HCT116 (cell line): ENCODE measurements around the gene MT1G. TPM values are rescaled to one million over a fixed set of nuclear protein-coding genes. Genes with fewer than 3 reads are reported as not detected.
A peak's percentile ranks its signal among the peaks of the same experiment; 100 is the strongest.

Experiments used
- ATAC-seq: fragments of 200-7000 bp; cut with Tn5 transposase; 2 replicates; pipeline ENCODE4 v1.9.1; 2020; ENCODE audit warnings: mild to moderate bottlenecking, moderate library complexity
- BruUV-seq: library from RNA; stranded (reverse); fragments of 400-500 nt; replicated peaks from 2 replicates; lab custom pipeline; 2021; lab: Mats Ljungman, UMichigan
- CTCF ChIA-PET: fragments of 300-600 bp; sonication (Branson Sonifier 250); formaldehyde crosslinking; loops from one replicate; lab custom pipeline; 2021; ENCODE audit warnings: antibody characterized with exemption; lab: Charles Lee
- POLR2A ChIA-PET: fragments of 300-600, 350-600 bp; sonication (Branson Sonifier 250); formaldehyde crosslinking; loops from one replicate; lab custom pipeline; 2021; ENCODE audit warnings: antibody characterized with exemption; lab: Charles Lee
- RAD21 ChIA-PET, 2 experiments: fragments of 300-600 bp; sonication (Branson Sonifier 250); formaldehyde crosslinking; loops; one replicate each; lab custom pipeline; 2023; ENCODE audit warnings: low total read pairs in 2 of 2; ENCODE audit not compliant: uncharacterized antibody in 2 of 2, unreplicated experiment in 2 of 2, low non-redundant PET in 1 of 2; lab: Charles Lee
- DNase-seq: peaks from one replicate; pipeline ENCODE4 v3.0.0-alpha.2; 2010; ENCODE audit warnings: low read depth, low spot score
- H2AFZ ChIP-seq: fragments of 200-600 bp; shearing (Covaris generic), sonication (generic); 2 replicates; pipeline ENCODE4 v1.6.1; 2017; ENCODE audit warnings: low read depth, mixed run types, mixed read lengths, antibody characterized with exemption, low read length; ENCODE audit not compliant: poor library complexity, severe bottlenecking
- H3K27ac ChIP-seq: 2 replicates; pipeline ENCODE4 v1.5.1; 2012; ENCODE audit warnings: low read depth, low read length
- H3K27me3 ChIP-seq: fragments of 200-600 bp; sonication (generic); 2 replicates; pipeline ENCODE4 v1.6.1; 2016; ENCODE audit warnings: mixed run types, low read length, mixed read lengths; ENCODE audit not compliant: insufficient read depth
- H3K36me3 ChIP-seq, 2 experiments: fragments of 200-500 bp in 1 of 2; fragments of 200-600 bp in 1 of 2; sonication (Bioruptor generic) in 1 of 2; sonication (generic) in 1 of 2; 2 replicates each; pipeline versions ENCODE4 v1.5.1 to v1.6.1; 2014 to 2016; ENCODE audit warnings: low read length in 2 of 2, inconsistent platforms in 1 of 2, mixed read lengths in 1 of 2, mixed run types in 1 of 2; ENCODE audit not compliant: insufficient read depth in 2 of 2, control insufficient read depth in 1 of 2
- H3K4me1 ChIP-seq, 2 experiments: fragments of 200-600 bp in 1 of 2; sonication (generic) in 1 of 2; 2 replicates each; pipeline versions ENCODE4 v1.5.1 to v1.6.1; 2012 to 2017; ENCODE audit warnings: low read length in 2 of 2, inconsistent platforms in 1 of 2, mild to moderate bottlenecking in 1 of 2, mixed read lengths in 1 of 2, mixed run types in 1 of 2, moderate library complexity in 1 of 2; ENCODE audit not compliant: insufficient read depth in 2 of 2, control insufficient read depth in 1 of 2
- H3K4me2 ChIP-seq: fragments of 200-600 bp; sonication (generic); 2 replicates; pipeline ENCODE4 v1.6.1; 2017; ENCODE audit warnings: mixed run types, low read length, mixed read lengths
- H3K4me3 ChIP-seq, 2 experiments: fragments of 200-600 bp in 1 of 2; sonication (generic) in 1 of 2; replicated peaks in 1 of 2; 2 replicates each; pipeline ENCODE4 v1.5.1; 2011 to 2016; ENCODE audit warnings: low read length in 2 of 2, control low read depth in 1 of 2, low read depth in 1 of 2, mild to moderate bottlenecking in 1 of 2, mixed read lengths in 1 of 2, mixed run types in 1 of 2
- H3K79me2 ChIP-seq: fragments of 200-600 bp; sonication (generic); 2 replicates; pipeline ENCODE4 v1.6.1; 2017; ENCODE audit warnings: mild to moderate bottlenecking, mixed run types, low read length, moderate library complexity, mixed read lengths; ENCODE audit not compliant: insufficient read depth
- H3K9ac ChIP-seq: fragments of 200-600 bp; sonication (generic); 2 replicates; pipeline ENCODE4 v1.6.1; 2016; ENCODE audit warnings: low read length, mixed read lengths
- H3K9me2 ChIP-seq: fragments of 200-600 bp; sonication (generic), shearing (Covaris generic); 2 replicates; pipeline ENCODE4 v1.6.1; 2017; ENCODE audit warnings: mixed run types, mild to moderate bottlenecking, moderate library complexity; ENCODE audit not compliant: insufficient read depth
- H3K9me3 ChIP-seq, 2 experiments: fragments of 200-500 bp in 1 of 2; fragments of 200-600 bp in 1 of 2; sonication (Bioruptor generic) in 1 of 2; sonication (generic) in 1 of 2; 2 replicates each; pipeline ENCODE4 v1.6.1; 2014 to 2017; ENCODE audit warnings: low read length in 2 of 2, mixed read lengths in 2 of 2, inconsistent platforms in 1 of 2, low read depth in 1 of 2, mild to moderate bottlenecking in 1 of 2, mixed run types in 1 of 2, moderate library complexity in 1 of 2; ENCODE audit not compliant: control insufficient read depth in 1 of 2, insufficient read depth in 1 of 2
- H4K20me1 ChIP-seq: fragments of 200-600 bp; sonication (generic), shearing (Covaris generic); 2 replicates; pipeline ENCODE4 v1.6.1; 2017; ENCODE audit warnings: mixed run types, mild to moderate bottlenecking, moderate library complexity; ENCODE audit not compliant: insufficient read depth
- CEBPB ChIP-seq: IDR thresholded peaks from 2 replicates; pipeline ENCODE4 v1.6.1; 2012; ENCODE audit warnings: low read depth
- EGR1 ChIP-seq: IDR thresholded peaks from 2 replicates; pipeline ENCODE4 v1.6.1; 2012; ENCODE audit warnings: low read depth
- EZH2 ChIP-seq: fragments of 200-600 bp; sonication (generic); IDR thresholded peaks from 2 replicates; pipeline ENCODE4 v1.6.1; 2017; ENCODE audit warnings: antibody characterized with exemption, mixed run types
- JUND ChIP-seq: IDR thresholded peaks from 2 replicates; pipeline ENCODE4 v1.6.1; 2012
- POLR2A ChIP-seq: IDR thresholded peaks from 2 replicates; pipeline ENCODE4 v1.7.0; 2011; ENCODE audit warnings: borderline replicate concordance; ENCODE audit not compliant: insufficient read depth, insufficient read length; ENCODE audit errors: extremely low read depth
- POLR2AphosphoS5 ChIP-seq: IDR thresholded peaks from 2 replicates; pipeline ENCODE4 v1.6.1; 2011; ENCODE audit warnings: mild to moderate bottlenecking, low read depth, low read length, moderate library complexity
- RAD21 ChIP-seq: IDR thresholded peaks from 2 replicates; pipeline ENCODE4 v1.6.1; 2012; ENCODE audit warnings: low read depth, mild to moderate bottlenecking
- SIN3A ChIP-seq: IDR thresholded peaks from 2 replicates; pipeline ENCODE4 v1.6.1; 2012; ENCODE audit warnings: low read depth
- SP1 ChIP-seq: IDR thresholded peaks from 2 replicates; pipeline ENCODE4 v1.6.1; 2012; ENCODE audit warnings: low read depth
- TCF7L2 ChIP-seq: IDR thresholded peaks from 2 replicates; pipeline ENCODE4 v1.7.0; 2011; ENCODE audit warnings: borderline replicate concordance, inconsistent platforms; ENCODE audit not compliant: insufficient read depth, insufficient read length; ENCODE audit errors: extremely low read depth
- YY1 ChIP-seq: IDR thresholded peaks from 2 replicates; pipeline ENCODE4 v1.6.1; 2011; ENCODE audit warnings: low read length, low read depth, moderate library complexity, mild to moderate bottlenecking; ENCODE audit not compliant: insufficient replicate concordance; ENCODE audit errors: extremely low read depth
- ZFX ChIP-seq: fragments of 450-650 bp; IDR thresholded peaks from 2 replicates; pipeline ENCODE4 v1.6.1; 2017
- intact Hi-C: fragments of 100-400 bp; cut with micrococcal nuclease; formaldehyde crosslinking; loops from 2 replicates; pipeline ENCODE4 v1.10.0; 2022
- total RNA-seq: library from RNA; stranded (reverse); gene quantifications from one replicate; pipeline ENCODE4 v1.2.1, GENCODE V29; 2021; ENCODE audit not compliant: unreplicated experiment
- TF ChIP-seq, protein P1 (sequence below): IDR thresholded peaks from 2 replicates; pipeline ENCODE4 v1.6.1; 2012
- TF ChIP-seq, protein P2 (sequence below): IDR thresholded peaks from 2 replicates; pipeline ENCODE4 v1.6.1; 2012
- TF ChIP-seq, protein P3 (sequence below): IDR thresholded peaks from 2 replicates; pipeline ENCODE4 v1.6.1; 2012; ENCODE audit warnings: low read depth

The MT1G gene
- total RNA-seq, 1 experiment from 2014 or later: 1.2 TPM

DNA sequence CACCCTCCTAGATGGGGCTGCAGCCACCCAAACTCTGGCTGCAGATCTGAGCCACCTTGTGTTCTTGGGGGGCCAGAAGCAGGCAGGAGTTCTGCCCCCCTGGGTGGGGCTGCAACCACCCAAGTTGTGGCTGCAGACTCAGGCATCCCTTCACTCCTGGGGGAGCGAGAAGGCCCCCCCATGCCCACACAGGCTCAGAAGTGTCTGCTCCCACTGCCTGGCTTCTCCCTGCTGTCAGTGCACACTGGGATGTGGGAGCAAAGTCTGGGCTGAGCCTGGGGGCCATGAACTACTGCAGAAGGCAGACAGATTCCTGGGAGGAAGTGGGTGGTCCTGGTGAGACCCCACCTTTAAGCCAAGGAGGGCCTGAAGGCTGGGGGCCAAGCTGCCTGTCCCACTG is 27.4 kb upstream of the MT1G start:
- H3K9ac ChIP-seq: no peak overlapping the region
- TF ChIP-seq EZH2: no peak
- TF ChIP-seq RAD21: no peak
- TF ChIP-seq YY1: no peak
- no peak for TF ChIP-seq CEBPB
- no peak for TF ChIP-seq SIN3A
- TF ChIP-seq POLR2AphosphoS5: no peak
- TF ChIP-seq EGR1: no peak
- no peak for TF ChIP-seq POLR2A
- no peak for TF ChIP-seq SP1
- H3K4me3 ChIP-seq: no peak overlapping the region
- ChIA-PET RAD21 (no interaction called here), CTCF (interaction anchor here (0.6 kb wide), 1 partner anchor 83 kb away, joined by 3 read pairs; no protein-coding TSS in a partner anchor), POLR2A (interaction anchor here (1.0 kb wide), 1 partner anchor 87 kb away, joined by 3 read pairs; the partner anchor contains the start of gene MT2A)
- H3K36me3 ChIP-seq: no peaks in the 10 kb centered on the region
- no peak overlapping the region for H2AFZ ChIP-seq
- no peaks in the 10 kb centered on the region for H3K9me2 ChIP-seq
- no peaks in the 10 kb centered on the region for H4K20me1 ChIP-seq
- no peaks in the 10 kb centered on the region for H3K9me3 ChIP-seq
- H3K27me3 ChIP-seq: no peaks in the 10 kb centered on the region
- H3K79me2 ChIP-seq: no peaks in the 10 kb centered on the region
- BruUV-seq: no TSS peak
- H3K4me2 ChIP-seq: no peak overlapping the region
- intact Hi-C loops: no loop called here
- peaks cover 14 to 23% of the 10 kb centered on the region in 2 experiments for H3K4me1 ChIP-seq
- ATAC-seq (no peak), DNase-seq (no peak)
- no peak overlapping the region for H3K27ac ChIP-seq

DNA sequence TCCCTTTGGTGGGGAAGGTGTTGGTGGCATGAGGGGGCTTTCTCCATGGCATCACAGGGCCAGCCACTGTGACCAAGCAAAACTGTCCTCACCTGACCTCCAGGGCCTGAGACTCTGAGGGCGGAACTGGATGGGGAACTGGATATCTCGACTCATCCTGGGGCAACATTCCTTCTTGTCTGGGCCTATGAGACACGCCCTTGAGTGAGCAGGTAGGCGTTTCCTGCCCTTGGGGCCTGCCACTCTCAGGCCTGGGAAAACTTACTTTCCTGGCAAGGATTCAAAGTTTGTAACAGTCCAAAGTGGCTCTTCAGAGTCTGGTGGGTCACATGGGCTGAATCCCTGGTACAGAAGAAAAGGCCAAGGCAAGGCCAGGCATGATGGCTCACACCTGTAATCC is 24.0 kb upstream of the MT1G start:
- Histone ChIP-seq H3K27me3 (no peaks in the 10 kb centered on the region), H3K27ac (0 out of 2 replicates have a peak overlapping the region, but pooled peaks have one; percentile 25), H3K4me2 (peak overlapping the region; percentile 50), H3K9ac (0 out of 2 replicates have a peak overlapping the region, but pooled peaks have one; percentile 10), H3K36me3 (no peaks in the 10 kb centered on the region), H3K4me3 (peak overlapping the region in 1 of 2 experiments; percentile 9; a peak in 1 of 4 replicates), H3K9me2 (no peaks in the 10 kb centered on the region), H3K79me2 (no peaks in the 10 kb centered on the region), H3K4me1 (peaks cover 19 to 36% of the 10 kb centered on the region in 2 experiments), H2AFZ (peak overlapping the region; percentile 65), H3K9me3 (no peaks in the 10 kb centered on the region), H4K20me1 (no peaks in the 10 kb centered on the region)
- CTCF ChIA-PET: interaction anchor here (1.3 kb wide), 1 partner anchor 10 kb away, joined by 7 read pairs; no protein-coding TSS in a partner anchor
- peak; percentile 66 for DNase-seq
- RAD21 ChIA-PET: no interaction called here
- POLR2A ChIA-PET: interaction anchor here (0.9 kb wide), 1 partner anchor 10 kb away, joined by 3 read pairs; the partner anchor contains the start of gene MT1X
- intact Hi-C loops: no loop called here
- peak; percentile 92 for ATAC-seq
- no TSS peak for BruUV-seq
- TF ChIP-seq ZFX: no peak
- TF ChIP-seq EGR1: no peak
- TF ChIP-seq POLR2AphosphoS5: peak; percentile 37; the same call in 1 of the 2 replicates
- TF ChIP-seq, protein P1, sequence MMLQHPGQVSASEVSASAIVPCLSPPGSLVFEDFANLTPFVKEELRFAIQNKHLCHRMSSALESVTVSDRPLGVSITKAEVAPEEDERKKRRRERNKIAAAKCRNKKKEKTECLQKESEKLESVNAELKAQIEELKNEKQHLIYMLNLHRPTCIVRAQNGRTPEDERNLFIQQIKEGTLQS: no peak
- TF ChIP-seq JUND: no peak
- no peak for TF ChIP-seq TCF7L2
- TF ChIP-seq, protein P2, sequence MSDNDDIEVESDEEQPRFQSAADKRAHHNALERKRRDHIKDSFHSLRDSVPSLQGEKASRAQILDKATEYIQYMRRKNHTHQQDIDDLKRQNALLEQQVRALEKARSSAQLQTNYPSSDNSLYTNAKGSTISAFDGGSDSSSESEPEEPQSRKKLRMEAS: no peak
- TF ChIP-seq, protein P3, sequence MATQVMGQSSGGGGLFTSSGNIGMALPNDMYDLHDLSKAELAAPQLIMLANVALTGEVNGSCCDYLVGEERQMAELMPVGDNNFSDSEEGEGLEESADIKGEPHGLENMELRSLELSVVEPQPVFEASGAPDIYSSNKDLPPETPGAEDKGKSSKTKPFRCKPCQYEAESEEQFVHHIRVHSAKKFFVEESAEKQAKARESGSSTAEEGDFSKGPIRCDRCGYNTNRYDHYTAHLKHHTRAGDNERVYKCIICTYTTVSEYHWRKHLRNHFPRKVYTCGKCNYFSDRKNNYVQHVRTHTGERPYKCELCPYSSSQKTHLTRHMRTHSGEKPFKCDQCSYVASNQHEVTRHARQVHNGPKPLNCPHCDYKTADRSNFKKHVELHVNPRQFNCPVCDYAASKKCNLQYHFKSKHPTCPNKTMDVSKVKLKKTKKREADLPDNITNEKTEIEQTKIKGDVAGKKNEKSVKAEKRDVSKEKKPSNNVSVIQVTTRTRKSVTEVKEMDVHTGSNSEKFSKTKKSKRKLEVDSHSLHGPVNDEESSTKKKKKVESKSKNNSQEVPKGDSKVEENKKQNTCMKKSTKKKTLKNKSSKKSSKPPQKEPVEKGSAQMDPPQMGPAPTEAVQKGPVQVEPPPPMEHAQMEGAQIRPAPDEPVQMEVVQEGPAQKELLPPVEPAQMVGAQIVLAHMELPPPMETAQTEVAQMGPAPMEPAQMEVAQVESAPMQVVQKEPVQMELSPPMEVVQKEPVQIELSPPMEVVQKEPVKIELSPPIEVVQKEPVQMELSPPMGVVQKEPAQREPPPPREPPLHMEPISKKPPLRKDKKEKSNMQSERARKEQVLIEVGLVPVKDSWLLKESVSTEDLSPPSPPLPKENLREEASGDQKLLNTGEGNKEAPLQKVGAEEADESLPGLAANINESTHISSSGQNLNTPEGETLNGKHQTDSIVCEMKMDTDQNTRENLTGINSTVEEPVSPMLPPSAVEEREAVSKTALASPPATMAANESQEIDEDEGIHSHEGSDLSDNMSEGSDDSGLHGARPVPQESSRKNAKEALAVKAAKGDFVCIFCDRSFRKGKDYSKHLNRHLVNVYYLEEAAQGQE: no peak
